Glomerular endothelial cell (primary cell): ENCODE data around the gene VTN. TPM values are rescaled to one million over a fixed set of nuclear protein-coding genes. Genes with fewer than 3 reads are reported as not detected.

ENCODE experiments used
- DNase-seq: peaks from one replicate; pipeline ENCODE4 v3.0.0-alpha.2; 2011; ENCODE audit warnings: low read depth, low spot score; ENCODE audit errors: extremely low read depth
- total RNA-seq: library from RNA; depleted of rRNA; stranded (reverse); fragments of >200 nt; gene quantifications from 2 replicates; pipeline ENCODE4 v1.2.3, GENCODE V29; 2015

The VTN gene
- total RNA-seq, 1 donor from 2014 or later, result not detected

- DNase-seq, result no peak
These were observed 25.9 kb upstream of the VTN start for GRCh38 chr17:28395968-28396367.

- DNase-seq, result no peak
These were observed 25.3 kb upstream of the VTN start for GRCh38 chr17:28395426-28395825.

GRCh38 chr17:28394337-28395116 lies 24.4 kb upstream of the VTN start:
- no peak for DNase-seq

GRCh38 chr17:28392491-28392890 lies 22.4 kb upstream of the VTN start:
- no peak for DNase-seq

- DNase-seq, result no peak
These were observed 21.3 kb upstream of the VTN start for GRCh38 chr17:28391401-28391800.

GRCh38 chr17:28390984-28391383 lies 20.9 kb upstream of the VTN start:
- no peak for DNase-seq

- no peak for DNase-seq
These were observed 20.5 kb upstream of the VTN start for GRCh38 chr17:28390563-28390962.

GRCh38 chr17:28390141-28390540 lies 20.0 kb upstream of the VTN start:
- DNase-seq, result no peak

GRCh38 chr17:28388106-28388505 lies 18.0 kb upstream of the VTN start:
- no peak for DNase-seq

- DNase-seq, result no peak
These were observed 16.3 kb upstream of the VTN start for GRCh38 chr17:28386391-28386790.

GRCh38 chr17:28385406-28385805 lies 15.3 kb upstream of the VTN start:
- DNase-seq, result no peak

GRCh38 chr17:28385037-28385400 lies 14.9 kb upstream of the VTN start:
- no peak for DNase-seq

- no peak for DNase-seq
These were observed 14.4 kb upstream of the VTN start for GRCh38 chr17:28384281-28385036.

GRCh38 chr17:28381141-28381825 lies 11.2 kb upstream of the VTN start:
- no peak for DNase-seq

- DNase-seq, result no peak
These were observed 10.0 kb upstream of the VTN start for GRCh38 chr17:28379814-28380801.

- no peak for DNase-seq
These were observed 2.8 kb upstream of the VTN start for GRCh38 chr17:28372945-28373274.

GRCh38 chr17:28372203-28372944 lies 2.3 kb upstream of the VTN start:
- DNase-seq, result no peak

- DNase-seq, result no peak
These were observed 1.4 kb upstream of the VTN start, which contains the start of gene SARM1 for GRCh38 chr17:28371245-28372202. SARM1 (plus strand) TSS chr17:28371694; CDS start chr17:28372033, 339 bp downstream.

GRCh38 chr17:28370744-28371103 lies 617 bp upstream of the VTN start:
- DNase-seq, result no peak
